Effector CD4-positive, alpha-beta T cell (primary cell): ENCODE data around the gene NALCN.

ENCODE experiments used
- DNase-seq: peaks from one replicate; pipeline ENCODE4 v3.0.0-alpha.2; 2020

NALCN gene

GRCh38 chr13:101412076-101412475 lies 4.2 kb downstream of the NALCN start:
- DNase-seq, result no peak

DNA sequence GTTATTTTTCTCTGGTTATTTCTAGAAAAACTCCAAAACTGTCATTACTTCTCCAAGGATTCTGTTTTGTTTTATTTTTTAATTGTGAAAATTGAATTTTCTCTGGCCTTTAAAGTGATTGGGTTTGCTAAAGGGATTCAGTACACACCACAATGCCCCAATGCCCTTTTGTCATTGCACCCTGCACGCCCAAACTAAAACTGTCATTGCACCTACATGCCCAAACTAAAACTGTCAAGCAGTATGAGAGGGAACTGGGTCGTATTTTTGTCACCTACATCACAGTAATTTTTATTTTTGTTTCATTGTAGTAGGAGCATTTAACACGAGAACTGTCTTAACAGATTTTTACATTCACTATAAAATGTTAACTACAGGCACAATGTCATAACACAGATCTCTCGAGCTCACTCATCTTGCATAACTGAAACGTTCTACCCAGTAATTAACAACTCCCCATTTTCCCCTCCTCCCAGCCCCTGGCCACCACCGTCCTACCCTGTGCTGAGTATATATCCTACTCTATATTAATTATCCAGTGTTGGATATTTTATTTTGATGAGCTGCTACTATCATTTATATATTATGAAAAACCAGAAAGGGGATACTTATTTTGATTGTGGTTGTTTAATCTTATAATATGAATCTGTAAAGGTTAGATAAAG lies 7.2 kb downstream of the NALCN start:
- no peak for DNase-seq

GRCh38 chr13:101408154-101408553 lies 8.2 kb downstream of the NALCN start:
- no peak for DNase-seq

DNA sequence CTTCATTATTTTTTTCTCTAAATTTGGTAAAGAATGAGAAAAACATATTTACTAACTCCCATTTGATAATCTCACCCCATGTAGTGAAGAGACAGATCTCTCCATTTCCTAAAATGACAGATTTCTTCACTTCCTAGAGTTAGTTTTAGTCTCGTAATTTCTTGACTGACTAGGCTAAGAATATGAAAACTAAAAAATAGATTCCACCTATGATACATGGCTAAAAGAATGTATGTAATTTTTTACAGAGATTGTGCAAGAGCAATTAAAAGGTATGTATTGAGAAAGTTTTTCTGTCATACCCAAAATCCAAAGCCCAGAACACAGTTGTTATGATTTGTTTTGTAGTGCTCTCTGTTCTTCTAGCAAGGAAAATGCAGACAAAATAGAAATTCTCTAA lies 9.5 kb downstream of the NALCN start:
- no peak for DNase-seq

DNA sequence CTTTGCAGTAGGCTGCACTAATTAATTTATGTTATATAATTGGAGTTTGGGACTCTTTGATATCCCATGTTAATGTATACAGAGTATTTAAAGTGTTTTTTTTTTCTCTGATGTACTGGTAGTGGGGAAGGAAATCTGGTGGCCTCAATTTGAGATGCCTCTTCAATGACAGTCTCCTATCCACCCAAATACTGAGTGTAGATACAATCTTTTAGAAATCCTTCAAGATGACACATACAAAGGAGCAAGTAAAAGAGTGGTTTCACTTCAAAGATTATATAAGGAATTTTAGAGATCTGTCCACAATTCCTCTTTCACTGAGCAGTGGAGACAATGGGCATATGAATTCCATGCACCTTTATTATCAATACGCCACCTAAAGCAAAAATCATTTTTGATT lies 15.1 kb downstream of the NALCN start:
- no peak for DNase-seq

GRCh38 chr13:101399365-101399764 lies 16.9 kb downstream of the NALCN start:
- DNase-seq, result no peak

DNA sequence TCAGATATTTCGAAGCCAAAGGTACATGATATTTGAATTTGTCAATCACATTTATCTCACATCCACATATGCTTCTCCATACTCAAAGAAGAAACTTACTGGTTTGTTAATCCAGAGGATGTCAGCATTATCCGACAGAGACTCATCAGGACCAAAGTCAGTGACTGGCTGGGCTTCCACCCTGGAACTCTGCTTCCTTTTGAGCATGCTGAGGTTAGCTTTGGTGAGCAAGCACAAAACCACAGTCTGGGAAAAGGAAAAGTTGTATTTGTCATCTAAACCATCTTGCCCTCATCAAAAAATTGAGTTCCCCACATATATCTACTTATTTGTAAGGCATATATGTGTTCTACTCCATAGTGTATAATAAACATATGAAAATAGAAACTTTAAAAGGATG lies 17.4 kb downstream of the NALCN start:
- DNase-seq, result no peak

- no peak for DNase-seq
These were observed 18.1 kb downstream of the NALCN start for GRCh38 chr13:101398191-101398590.

- DNase-seq, result no peak
These were observed 18.6 kb downstream of the NALCN start for GRCh38 chr13:101397742-101398141.

GRCh38 chr13:101394605-101395004 lies 21.7 kb downstream of the NALCN start:
- no peak for DNase-seq

- DNase-seq, result no peak
These were observed 23.2 kb downstream of the NALCN start for GRCh38 chr13:101393140-101393539.

GRCh38 chr13:101390461-101390860 lies 25.8 kb downstream of the NALCN start:
- DNase-seq, result no peak

DNA sequence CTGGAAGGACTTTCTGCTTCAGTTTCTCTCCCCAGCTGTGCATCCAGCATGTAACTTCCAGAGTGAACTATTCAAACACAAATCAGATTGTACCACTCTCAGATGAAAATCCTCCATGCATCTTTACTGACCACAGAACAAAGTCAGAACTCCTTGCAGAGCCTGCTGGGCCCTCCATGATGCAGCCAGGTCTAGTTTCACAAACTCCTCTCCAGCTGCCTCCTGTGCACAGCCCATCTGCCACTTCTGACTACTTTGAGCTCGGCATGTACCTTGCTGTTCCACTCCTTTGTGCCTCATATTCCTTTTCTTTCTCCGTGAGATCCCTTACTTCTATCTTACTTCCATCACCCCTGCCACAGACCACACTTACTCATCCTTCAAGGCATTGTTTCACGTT lies 31.4 kb downstream of the NALCN start:
- DNase-seq, result no peak

DNA sequence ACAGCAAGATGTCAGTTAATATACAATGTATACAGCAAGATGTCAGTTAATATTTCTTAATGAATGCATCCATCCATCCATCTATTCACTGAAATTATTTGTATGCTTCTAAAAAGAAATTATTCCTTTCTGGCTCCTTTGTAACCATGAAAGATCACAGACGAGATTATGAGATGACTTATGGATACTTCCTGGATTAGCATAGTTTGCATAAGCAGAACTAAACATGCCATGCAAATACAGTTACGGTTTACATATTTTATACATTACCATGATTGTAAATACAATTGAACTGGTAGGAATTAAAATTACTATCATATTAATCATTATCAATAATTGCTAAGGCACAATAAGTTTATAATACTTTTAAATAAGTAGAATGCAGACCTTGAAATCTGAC lies 32.7 kb downstream of the NALCN start:
- no peak for DNase-seq

DNA sequence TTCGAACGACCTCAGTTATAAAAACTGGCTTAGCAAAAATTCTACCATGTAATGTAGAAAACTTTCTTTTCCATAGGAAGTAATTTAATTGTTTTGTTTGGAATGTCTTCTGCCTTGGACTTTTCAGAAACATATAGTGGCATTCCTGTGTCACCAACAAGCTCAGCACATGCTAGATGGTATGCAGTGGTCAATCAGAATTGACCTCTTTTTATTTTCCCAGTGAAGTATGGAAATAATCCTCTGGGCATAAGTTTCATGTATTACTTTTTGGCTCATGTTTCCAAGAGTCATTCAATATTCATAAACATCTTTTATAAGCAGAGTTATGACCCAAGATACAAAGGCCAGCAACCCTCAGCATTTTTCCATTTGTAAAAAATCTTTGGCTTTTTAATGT lies 33.6 kb downstream of the NALCN start:
- no peak for DNase-seq

DNA sequence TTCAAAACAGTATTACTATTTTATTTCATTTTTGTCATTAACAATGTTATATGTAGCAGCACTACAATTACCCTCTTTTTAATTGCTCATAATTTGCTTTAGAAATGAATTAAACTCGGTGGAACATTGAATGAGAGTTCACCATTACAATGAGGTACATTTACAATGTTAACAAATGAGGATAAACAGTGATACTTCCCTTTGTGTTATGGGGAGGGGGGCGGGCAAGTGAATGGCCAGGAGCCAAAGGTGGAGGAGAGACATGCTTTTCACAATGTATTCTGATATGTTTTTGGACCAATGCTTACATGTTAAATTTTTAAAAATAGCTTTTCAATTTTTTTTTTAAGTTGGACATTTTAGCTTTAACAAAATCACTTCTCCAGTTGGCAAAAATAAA lies 34.2 kb downstream of the NALCN start:
- no peak for DNase-seq

- DNase-seq, result no peak
These were observed 55.8 kb downstream of the NALCN start for GRCh38 chr13:101360525-101360924.

DNA sequence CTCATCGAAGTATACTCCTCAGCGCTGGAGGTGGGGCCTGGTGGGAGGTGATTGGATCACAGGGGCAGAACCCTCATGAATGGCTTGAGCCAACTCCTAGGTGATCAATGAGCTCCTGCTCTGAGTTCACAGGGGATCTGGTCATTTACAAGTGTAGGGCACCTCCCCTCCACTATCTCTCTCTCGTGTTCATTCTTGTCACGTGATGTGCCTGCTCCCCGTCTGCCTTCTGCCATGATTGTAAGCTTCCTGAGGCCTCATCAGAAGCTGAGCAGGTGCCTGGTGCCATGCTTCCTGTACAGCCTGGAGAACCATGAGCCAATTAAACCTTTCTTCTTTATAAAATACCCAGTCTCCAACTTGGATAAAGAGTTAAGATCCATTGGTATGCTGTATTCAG lies 61.4 kb downstream of the NALCN start:
- no peak for DNase-seq

- DNase-seq, result no peak
These were observed 69.2 kb downstream of the NALCN start for GRCh38 chr13:101346942-101347728.

DNA sequence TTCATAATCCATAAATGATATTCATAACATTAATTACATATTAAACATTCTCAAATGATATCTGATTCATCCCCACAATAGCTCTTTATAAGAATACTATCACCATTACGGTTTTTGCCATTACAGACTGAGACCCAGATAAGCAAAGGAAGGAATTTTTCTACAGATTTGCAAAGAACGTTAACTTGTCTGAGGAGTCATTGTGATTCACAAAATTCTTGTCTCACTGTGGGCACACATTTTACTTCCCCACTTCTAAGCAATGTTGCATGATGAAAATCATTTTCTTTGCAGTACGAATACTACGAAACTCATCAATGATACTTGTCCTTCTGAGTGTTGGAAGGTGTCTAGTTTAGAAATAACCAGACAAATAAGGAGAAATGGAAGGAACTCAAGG lies 70.1 kb downstream of the NALCN start:
- no peak for DNase-seq

- DNase-seq, result no peak
These were observed 73.0 kb downstream of the NALCN start for GRCh38 chr13:101343128-101343787.

DNA sequence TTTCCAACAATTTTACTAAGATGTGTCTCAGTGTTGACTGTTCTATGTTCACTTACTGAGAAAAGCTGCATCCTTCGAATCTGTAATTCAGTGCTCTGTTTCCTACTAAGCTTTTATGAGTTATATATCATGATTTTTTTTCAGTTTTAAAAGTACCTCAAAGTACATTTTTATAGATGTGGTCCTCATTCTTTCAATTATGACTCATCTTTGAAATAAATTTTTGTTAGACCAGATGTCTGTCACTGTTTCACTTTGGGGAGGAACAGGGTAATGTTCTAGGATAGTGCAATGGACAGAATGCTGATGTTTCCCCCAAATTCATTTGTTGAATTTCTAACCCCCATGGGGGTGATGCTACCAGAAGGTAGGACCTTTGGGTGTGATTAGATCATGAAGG lies 74.8 kb downstream of the NALCN start:
- no peak for DNase-seq

DNA sequence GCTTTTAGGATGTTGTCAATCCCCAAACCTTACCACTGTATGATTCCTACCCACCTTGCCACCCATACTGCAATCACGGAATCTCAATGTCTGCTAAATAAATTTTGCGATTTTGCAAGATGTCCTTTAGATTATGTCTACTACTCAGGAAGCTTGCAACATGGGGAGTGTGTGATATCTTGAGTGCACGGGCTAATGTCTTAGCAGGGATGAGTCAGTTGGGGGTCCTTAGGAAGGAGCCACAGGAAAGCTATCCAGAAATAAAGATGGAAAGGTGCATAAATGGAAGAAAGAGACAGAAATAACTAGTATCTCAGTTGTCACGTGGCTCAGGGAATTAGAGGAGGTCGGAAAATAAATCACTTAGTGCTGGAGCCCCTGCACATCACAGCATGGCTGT lies 77.1 kb downstream of the NALCN start:
- DNase-seq, result no peak

DNA sequence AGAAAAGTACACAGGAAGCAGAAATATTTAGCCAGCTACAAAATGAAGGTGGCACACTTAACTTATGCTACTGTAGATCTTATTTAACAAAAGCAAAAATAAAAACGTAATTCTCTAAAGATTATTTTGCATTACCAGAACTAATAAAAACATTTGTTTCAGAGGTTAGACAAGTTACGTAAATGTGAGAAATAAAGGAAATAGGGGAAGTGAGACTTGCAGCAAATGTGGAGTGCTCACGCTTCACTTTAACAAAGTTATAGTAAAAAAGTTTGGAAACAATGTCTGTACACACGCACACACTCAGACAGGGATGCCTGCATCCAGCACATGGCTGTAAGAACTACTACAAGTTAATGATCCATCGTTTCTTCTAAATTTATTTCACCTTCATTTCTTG lies 83.7 kb downstream of the NALCN start:
- no peak for DNase-seq
